MM.1S (cell line): Measurements from ENCODE around the gene SPTBN1.
"Not testable (repeated sequence)": the region's sequence is repeated elsewhere in the genome, so short reads cannot be mapped to it uniquely, and the experiment has no call there.

Experiments used
- EZH2 ChIP-seq: fragments of 300-600 bp; sonication (generic); optimal IDR thresholded peaks from 2 replicates; pipeline ENCODE3; 2017; ENCODE audit warnings: low read depth, mild to moderate bottlenecking, antibody characterized with exemption, low read length, mixed read lengths
- EZH2phosphoT487 ChIP-seq: fragments of 300-600 bp; sonication (generic); IDR thresholded peaks from 2 replicates; pipeline ENCODE4 v1.6.1; 2018; ENCODE audit warnings: antibody characterized with exemption, low read length
- TF ChIP-seq, protein P1 (sequence below): fragments of 300-600 bp; sonication (generic); IDR thresholded peaks from 2 replicates; pipeline ENCODE4 v1.5.1; 2016; ENCODE audit warnings: antibody characterized with exemption, low read length, mixed read lengths

DNA sequence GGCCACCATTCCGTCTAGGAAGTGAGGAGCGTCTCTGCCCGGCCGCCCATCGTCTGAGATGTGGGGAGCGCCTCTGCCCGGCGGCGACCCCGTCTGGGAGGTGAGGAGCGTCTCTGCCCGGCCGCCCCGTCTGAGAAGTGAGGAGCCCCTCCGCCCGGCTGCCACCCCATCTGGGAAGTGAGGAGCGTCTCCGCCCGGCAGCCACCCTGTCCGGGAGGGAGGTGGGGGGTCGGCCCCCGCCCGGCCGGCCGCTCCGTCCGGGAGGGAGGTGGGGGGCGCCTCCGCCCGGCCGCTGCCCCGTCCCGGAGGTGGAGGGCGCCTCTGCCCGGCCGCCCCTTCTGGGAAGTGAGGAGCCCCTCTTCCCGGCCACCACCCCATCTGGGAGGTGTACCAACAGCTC lies 242.8 kb downstream of the SPTBN1 start:
- TF ChIP-seq EZH2, EZH2phosphoT487: not testable (repeated sequence)
- TF ChIP-seq, protein P1, sequence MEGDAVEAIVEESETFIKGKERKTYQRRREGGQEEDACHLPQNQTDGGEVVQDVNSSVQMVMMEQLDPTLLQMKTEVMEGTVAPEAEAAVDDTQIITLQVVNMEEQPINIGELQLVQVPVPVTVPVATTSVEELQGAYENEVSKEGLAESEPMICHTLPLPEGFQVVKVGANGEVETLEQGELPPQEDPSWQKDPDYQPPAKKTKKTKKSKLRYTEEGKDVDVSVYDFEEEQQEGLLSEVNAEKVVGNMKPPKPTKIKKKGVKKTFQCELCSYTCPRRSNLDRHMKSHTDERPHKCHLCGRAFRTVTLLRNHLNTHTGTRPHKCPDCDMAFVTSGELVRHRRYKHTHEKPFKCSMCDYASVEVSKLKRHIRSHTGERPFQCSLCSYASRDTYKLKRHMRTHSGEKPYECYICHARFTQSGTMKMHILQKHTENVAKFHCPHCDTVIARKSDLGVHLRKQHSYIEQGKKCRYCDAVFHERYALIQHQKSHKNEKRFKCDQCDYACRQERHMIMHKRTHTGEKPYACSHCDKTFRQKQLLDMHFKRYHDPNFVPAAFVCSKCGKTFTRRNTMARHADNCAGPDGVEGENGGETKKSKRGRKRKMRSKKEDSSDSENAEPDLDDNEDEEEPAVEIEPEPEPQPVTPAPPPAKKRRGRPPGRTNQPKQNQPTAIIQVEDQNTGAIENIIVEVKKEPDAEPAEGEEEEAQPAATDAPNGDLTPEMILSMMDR = not testable (repeated sequence)
